IPS-NIHi7 (cell line): ENCODE measurements around the gene PROSER2.

Source experiments
- DNase-seq: peaks from one replicate; pipeline ENCODE4 v3.0.0; 2012; ENCODE audit warnings: mixed read lengths; ENCODE audit errors: extremely low spot score

The PROSER2 gene

DNA sequence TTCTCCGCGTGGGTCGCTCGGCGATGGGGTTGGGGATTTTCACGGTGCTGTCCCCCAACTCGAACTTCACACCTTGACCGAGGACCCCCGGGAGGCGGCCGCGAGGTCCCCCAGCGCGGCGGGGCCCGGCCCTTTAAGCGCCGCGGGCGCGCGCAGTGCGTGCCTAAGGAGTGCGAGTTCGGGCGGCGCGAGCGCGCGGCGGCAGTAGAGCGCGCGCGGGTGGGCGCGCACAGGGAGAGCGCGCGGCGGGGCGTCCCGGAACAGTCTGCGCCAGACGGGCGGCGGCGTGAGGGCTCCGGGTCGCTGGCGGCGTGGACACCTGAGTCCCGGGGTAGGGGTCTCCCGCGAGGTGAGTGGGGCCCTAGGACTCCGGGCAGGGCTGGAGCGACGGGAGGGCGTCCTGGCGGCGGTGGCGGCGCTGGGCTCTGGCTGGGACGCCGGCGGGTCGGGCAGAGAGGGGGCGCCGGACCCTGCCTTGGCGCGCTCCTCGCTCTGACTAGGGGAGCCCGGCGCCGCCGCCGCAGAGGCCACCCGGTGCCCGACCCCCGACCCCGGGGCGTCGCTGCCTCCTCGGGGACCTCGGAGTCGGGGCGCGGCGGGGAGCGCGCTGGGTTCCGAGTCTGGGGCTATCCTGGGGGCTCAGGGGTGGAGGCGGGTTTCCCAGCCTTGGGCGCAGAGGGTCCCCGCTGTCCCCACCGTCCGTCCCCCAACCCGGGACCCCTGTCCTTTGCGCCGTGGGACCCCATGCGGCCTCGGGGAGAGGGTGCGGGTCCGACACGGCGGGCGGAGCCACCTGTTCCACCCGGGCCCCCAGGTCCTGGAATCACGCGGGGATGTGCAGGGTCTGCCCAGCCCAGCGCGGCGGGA is at the start of gene PROSER2:
Gene PROSER2, plus strand, starts transcription at position 235 of the 867 bp plus-strand sequence. CDS start 28,722 bp downstream, outside the sequence.
- DNase-seq: peak; percentile 61

DNA sequence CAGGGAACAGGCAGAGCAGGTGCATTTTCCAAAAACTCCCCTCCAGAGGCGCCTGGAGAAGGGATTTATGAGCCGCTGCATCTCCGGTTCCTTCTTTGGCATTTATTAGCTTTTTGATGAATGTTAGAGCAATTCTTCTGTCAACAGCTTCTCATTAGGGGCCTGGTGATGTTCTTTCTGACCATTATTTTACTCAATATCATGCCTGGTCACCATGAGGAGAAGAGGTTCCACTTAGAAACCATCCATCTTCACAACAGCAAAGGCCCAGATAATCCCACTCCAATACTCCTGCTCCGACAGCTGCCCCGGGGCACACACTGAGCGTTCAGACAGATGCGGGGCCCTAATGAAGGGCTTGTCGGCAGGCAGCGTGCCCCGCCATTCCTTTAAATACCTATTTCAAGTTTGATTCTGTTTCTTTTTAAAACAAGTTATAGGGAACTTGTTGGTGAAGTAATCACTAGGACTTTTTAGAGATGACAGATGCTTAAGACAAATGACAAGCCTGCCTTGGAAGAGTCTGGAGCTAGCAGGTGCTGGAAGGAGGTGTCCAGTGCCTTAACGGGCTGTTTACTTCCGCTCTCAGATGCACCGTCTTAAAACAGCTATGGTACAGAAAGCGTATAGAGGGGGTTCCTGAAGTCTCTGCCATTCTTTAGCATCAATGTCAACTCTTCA is 49.3 kb upstream of the PROSER2 start:
- no peak for DNase-seq

- DNase-seq: no peak
These were observed 47.7 kb upstream of the PROSER2 start for GRCh38 chr10:11775412-11775811.

- no peak for DNase-seq
These were observed 47.1 kb upstream of the PROSER2 start for GRCh38 chr10:11776080-11776479.

GRCh38 chr10:11781114-11781513 is 42.0 kb upstream of the PROSER2 start:
- no peak for DNase-seq

GRCh38 chr10:11782793-11783557 is 40.2 kb upstream of the PROSER2 start:
- DNase-seq: peak; percentile 64

- no peak for DNase-seq
These were observed 39.6 kb upstream of the PROSER2 start for GRCh38 chr10:11783558-11783865.

GRCh38 chr10:11787374-11787773 is 35.8 kb upstream of the PROSER2 start:
- no peak for DNase-seq

DNA sequence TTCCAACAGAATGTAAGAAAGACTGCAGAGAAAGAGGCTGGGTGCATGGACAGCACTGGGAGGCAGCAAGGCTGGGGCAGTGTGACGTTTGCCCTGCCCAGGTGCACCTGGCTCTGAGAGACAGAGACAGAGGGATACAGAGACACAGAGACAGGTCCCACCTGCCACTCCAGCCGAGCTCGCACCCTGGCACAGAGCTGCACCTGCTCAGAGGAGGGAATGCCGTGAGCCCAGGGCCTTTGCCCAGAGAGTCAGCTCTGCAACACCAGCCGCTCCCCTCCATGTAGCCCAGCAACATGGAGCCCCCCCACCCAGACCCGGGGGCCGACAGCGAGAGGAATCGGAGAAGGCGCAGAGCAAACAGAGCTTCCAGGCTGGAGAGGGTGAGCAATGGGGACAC is 35.3 kb upstream of the PROSER2 start:
- DNase-seq: no peak

- no peak for DNase-seq
These were observed 33.9 kb upstream of the PROSER2 start for GRCh38 chr10:11789306-11789705.

GRCh38 chr10:11789956-11790355 is 33.2 kb upstream of the PROSER2 start:
- DNase-seq: no peak

DNA sequence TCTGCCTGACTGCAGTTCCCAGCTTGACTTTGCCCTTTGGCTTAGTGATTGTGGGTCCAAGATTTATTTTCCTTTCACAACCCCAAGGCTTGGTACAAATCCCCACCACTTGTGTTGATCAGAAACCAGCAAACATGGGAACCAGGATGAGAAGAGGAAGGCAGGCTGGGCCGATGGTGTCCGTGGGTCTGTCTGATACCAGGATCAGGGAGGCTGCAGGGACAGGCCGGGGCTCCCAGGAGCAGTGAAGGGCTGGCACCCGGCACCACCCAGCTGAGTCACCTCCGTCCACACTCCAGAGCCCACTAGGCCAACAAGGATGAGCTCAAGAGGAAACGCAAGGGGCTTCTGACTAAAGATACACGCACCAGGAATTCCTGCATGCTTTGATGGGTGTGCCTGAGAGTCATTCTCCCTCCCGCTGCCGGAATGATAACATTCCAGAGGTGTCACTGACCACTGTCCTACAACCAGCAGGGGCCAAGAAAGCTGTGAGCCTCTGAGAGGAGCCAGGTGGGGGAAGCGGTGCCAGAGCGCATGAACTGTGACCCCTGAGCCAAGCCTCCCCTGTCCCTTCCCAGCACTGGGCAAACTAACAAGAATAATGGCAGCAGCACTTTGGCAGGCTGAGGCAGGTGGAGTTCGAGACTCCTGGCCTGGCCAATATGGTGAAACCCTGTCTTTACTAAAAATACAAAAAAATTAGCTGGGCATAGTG is 29.2 kb upstream of the PROSER2 start:
- DNase-seq: peak; percentile 48

DNA sequence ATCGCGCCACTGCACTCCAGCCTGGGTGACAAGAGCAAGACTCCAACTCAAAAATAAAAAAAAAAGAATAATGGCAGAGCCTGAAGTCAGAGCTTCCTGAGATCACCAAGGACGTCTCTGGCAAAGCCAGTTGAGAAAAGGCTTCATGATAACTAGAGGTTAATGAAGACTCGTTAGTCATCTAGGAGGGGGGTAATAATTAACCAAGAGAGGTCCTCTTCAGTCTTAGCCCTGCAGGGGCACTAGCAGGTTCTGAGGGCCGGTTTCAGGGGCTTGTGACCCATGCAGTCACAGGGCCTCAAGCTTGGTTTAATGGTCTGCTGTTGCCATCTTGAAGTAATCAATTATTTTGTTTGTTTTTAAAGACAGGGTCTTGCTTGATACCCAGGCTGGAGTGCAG is 28.6 kb upstream of the PROSER2 start:
- no peak for DNase-seq

DNA sequence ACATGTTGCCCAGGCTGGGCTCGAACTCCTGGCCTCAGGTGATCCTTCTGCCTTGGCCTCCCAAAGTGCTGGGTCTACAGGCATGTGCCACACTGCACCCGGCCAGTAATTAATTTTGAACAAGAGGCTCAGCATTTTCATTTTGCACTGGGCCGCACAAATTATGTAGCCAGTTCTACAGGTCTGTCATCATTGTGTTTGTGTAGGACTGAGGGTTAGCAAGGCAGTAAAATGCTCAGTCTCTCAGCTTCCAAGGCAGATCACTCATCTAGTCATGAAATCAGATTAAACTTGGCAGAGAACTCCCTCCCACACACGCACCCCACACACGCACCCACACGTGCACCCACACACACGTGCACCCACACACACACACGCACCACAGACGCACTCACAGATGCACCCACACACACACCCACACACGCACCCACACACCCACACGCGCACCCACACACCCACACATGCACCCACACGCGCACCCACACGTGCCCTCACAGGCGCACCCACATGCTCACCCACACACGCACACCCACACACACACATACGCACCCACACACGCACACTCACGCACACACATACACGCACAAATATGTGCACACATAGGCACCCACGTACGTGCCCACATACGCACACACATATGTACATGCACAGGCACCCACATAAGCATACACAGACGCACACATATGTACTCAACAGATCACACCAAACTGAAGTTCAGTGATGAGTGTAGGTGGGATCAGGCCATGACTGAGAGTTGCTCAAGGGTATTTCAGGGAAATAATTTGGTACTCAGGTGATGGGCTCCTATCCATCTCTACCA is 27.8 kb upstream of the PROSER2 start:
- no peak for DNase-seq

DNA sequence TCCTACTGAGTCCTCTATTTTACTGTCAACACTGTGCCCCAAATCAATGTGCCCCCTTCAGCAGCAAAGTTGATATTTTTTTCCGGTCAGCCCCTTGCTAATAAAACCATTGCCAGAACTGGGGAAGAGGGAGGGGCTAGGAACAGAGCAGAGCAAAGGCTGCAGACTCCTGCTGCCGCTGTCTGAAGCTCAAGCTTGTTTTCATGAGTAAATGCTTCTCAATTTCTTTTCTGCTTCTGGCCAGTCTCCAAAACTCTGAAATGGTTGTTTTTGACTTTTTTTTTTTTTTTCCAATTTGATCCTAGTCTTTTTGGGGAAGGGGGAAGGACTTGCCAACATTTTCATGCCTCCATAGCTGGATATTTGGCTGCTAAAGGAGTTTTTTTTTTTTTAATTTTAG is 26.7 kb upstream of the PROSER2 start:
- DNase-seq: no peak

DNA sequence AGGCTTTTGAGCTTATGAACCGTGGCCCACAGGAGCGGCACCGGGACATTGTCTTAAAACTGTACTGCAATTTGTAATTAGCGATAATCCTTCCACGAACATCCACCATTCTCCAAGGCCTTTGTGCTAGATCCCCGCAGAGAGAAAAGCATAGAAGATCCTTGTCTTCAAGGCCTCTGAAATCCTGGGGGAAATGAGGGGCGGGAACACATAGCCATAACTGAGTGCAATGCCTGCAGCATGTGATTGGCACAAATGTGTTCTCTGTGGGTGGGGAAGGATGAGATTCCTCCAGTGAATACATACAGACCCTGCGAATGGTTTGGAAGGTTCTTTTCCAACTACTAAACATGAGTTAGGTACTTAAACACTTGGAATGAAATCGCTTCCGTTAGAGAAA is 25.9 kb upstream of the PROSER2 start:
- no peak for DNase-seq

GRCh38 chr10:11797847-11798633 is 25.1 kb upstream of the PROSER2 start:
- no peak for DNase-seq

- peak; percentile 55 for DNase-seq
These were observed 24.1 kb upstream of the PROSER2 start for GRCh38 chr10:11798845-11799735.

- no peak for DNase-seq
These were observed 23.4 kb upstream of the PROSER2 start for GRCh38 chr10:11799736-11800080.
